Lung (tissue), 12 donors: Measurements from ENCODE around the gene TRIM50. TPM values are rescaled to one million over a fixed set of nuclear protein-coding genes. Genes with fewer than 3 reads are reported as not detected.

Experiments
- ATAC-seq: fragments of 200-7000 bp; cut with Tn5 transposase; one replicate; pipeline ENCODE4 v1.9.1; 2020; ENCODE audit warnings: moderate number of reproducible peaks; ENCODE audit not compliant: insufficient read depth, low FRiP score
- DNase-seq, 3 donors: peaks; one replicate each; pipeline ENCODE4 v3.0.0-alpha.2; 2013 to 2017
- H3K27ac ChIP-seq, 2 donors: one replicate each; pipeline ENCODE4 v1.5.1; 2013; ENCODE audit warnings: mild to moderate bottlenecking in 2 of 2, moderate library complexity in 2 of 2, control low read depth in 1 of 2, inconsistent platforms in 1 of 2, low read depth in 1 of 2, low read length in 1 of 2
- H3K27me3 ChIP-seq, 3 donors: one replicate each; pipeline ENCODE4 v1.5.1; 2013; ENCODE audit warnings: low read length in 2 of 3; ENCODE audit not compliant: control insufficient read depth in 3 of 3, insufficient read depth in 3 of 3
- H3K36me3 ChIP-seq, 4 donors: one replicate each; pipeline ENCODE4 v1.5.1; 2013; ENCODE audit warnings: low read length in 4 of 4, mild to moderate bottlenecking in 1 of 4, moderate library complexity in 1 of 4; ENCODE audit not compliant: control insufficient read depth in 4 of 4, insufficient read depth in 4 of 4
- H3K4me1 ChIP-seq, 5 donors: one replicate each; pipeline ENCODE4 v1.5.1; 2013; ENCODE audit warnings: low read length in 5 of 5, mild to moderate bottlenecking in 2 of 5, moderate library complexity in 1 of 5; ENCODE audit not compliant: control insufficient read depth in 5 of 5, insufficient read depth in 5 of 5
- H3K4me3 ChIP-seq: one replicate; pipeline ENCODE4 v1.5.1; 2013; ENCODE audit warnings: mild to moderate bottlenecking, control low read depth, moderate library complexity
- H3K9ac ChIP-seq, 2 donors: one replicate each; pipeline ENCODE4 v1.5.1; 2013; ENCODE audit warnings: low read length in 2 of 2, control low read depth in 1 of 2; ENCODE audit not compliant: insufficient read depth in 1 of 2
- H3K9me3 ChIP-seq, 4 donors: one replicate each; pipeline ENCODE4 v1.5.1; 2013; ENCODE audit warnings: low read length in 3 of 4, mild to moderate bottlenecking in 1 of 4, moderate library complexity in 1 of 4; ENCODE audit not compliant: control insufficient read depth in 4 of 4, insufficient read depth in 3 of 4
- CTCF ChIP-seq: IDR thresholded peaks from 2 replicates; pipeline ENCODE4 v1.5.1; 2012; ENCODE audit warnings: mild to moderate bottlenecking; ENCODE audit errors: control extremely low read depth, extremely low read depth
- WGBS, 2 donors: extraction: QIAGEN DNeasy Blood & Tissue Kit; methylation state at CpG; one replicate each; pipeline ENCODE4 v1.1.7; 2013; 5-methylcytosine and 5-hydroxymethylcytosine counted together
- polyA plus RNA-seq, 2 donors: library from polyadenylated mRNA; stranded (reverse); fragments of 200-250 nt; gene quantifications; one replicate each; pipeline ENCODE4 v1.2.1, GENCODE V29; 2013
- total RNA-seq, 2 donors: library from RNA; depleted of rRNA in 1 of 2; stranded (reverse); fragments of >200 nt in 1 of 2; gene quantifications; one replicate each; pipeline ENCODE4 v1.2.1, GENCODE V29; 2014 to 2021
- donor health status: control.
- donor health status: control.
- donor health status: Bipolar disorder and iron deficiency.
- donor health status: healthy.
- donor health status: DM: yes; HTN: yes; CAD: no.

Gene TRIM50
- total and polyA plus RNA-seq, 4 donors, result 0.02 to 0.34 (median 0.08) TPM; not detected in 1

GRCh38 chr7:73359306-73359705, 31.4 kb upstream of the TRIM50 start:
- H3K9me3 ChIP-seq, result no peaks in the 10 kb centered on the region
- no peak for TF ChIP-seq CTCF
- H3K36me3 ChIP-seq, result no peaks in the 10 kb centered on the region
- H3K4me3 ChIP-seq, result no peak overlapping the region
- H3K4me1 ChIP-seq, result peaks cover 0 to 10% (median 3%) of the 10 kb centered on the region in 5 donors
- WGBS, 2 donors, result 86 to 89% methylated on average over 11 of the region's 11 CpGs
- ATAC-seq (no peak), DNase-seq (no peak)
- H3K9ac ChIP-seq, result no peak overlapping the region
- no peaks in the 10 kb centered on the region for H3K27me3 ChIP-seq
- H3K27ac ChIP-seq, result no peak overlapping the region

GRCh38 chr7:73358590-73359275, 30.9 kb upstream of the TRIM50 start:
- no peak for TF ChIP-seq CTCF
- WGBS, 2 donors, result 77 to 83% methylated on average over 21 of the region's 21 CpGs
- Histone ChIP-seq H3K9ac (peak overlapping the region in 1 of 2 donors; percentile 49), H3K27ac (no peak overlapping the region), H3K27me3 (no peaks in the 10 kb centered on the region), H3K4me1 (peaks cover 0 to 10% (median 3%) of the 10 kb centered on the region in 5 donors), H3K36me3 (no peaks in the 10 kb centered on the region), H3K9me3 (no peaks in the 10 kb centered on the region), H3K4me3 (no peak overlapping the region)
- DNase-seq (no peak), ATAC-seq (no peak)

- TF ChIP-seq CTCF, result no peak
- no peak overlapping the region for H3K9ac ChIP-seq
- H3K9me3 ChIP-seq, result peaks cover 0 to 5% (median 0%) of the 10 kb centered on the region in 4 donors
- no peak overlapping the region for H3K4me3 ChIP-seq
- ATAC-seq (no peak), DNase-seq (peak in 1 of 3 donors; percentile 52)
- peaks cover 0 to 10% (median 3%) of the 10 kb centered on the region in 5 donors for H3K4me1 ChIP-seq
- no peak overlapping the region for H3K27ac ChIP-seq
- H3K27me3 ChIP-seq, result no peaks in the 10 kb centered on the region
- no peaks in the 10 kb centered on the region for H3K36me3 ChIP-seq
- 76 to 84% methylated on average over 5 of the region's 5 CpGs for WGBS, 2 donors
Measured at GRCh38 chr7:73356159-73356558, 28.3 kb upstream of the TRIM50 start.
